ENCODE results near the gene C1GALT1C1.
"Not testable (repeated sequence)": the region's sequence is repeated elsewhere in the genome, so short reads cannot be mapped to it uniquely, and the experiment has no call there.

Gene C1GALT1C1

DNA sequence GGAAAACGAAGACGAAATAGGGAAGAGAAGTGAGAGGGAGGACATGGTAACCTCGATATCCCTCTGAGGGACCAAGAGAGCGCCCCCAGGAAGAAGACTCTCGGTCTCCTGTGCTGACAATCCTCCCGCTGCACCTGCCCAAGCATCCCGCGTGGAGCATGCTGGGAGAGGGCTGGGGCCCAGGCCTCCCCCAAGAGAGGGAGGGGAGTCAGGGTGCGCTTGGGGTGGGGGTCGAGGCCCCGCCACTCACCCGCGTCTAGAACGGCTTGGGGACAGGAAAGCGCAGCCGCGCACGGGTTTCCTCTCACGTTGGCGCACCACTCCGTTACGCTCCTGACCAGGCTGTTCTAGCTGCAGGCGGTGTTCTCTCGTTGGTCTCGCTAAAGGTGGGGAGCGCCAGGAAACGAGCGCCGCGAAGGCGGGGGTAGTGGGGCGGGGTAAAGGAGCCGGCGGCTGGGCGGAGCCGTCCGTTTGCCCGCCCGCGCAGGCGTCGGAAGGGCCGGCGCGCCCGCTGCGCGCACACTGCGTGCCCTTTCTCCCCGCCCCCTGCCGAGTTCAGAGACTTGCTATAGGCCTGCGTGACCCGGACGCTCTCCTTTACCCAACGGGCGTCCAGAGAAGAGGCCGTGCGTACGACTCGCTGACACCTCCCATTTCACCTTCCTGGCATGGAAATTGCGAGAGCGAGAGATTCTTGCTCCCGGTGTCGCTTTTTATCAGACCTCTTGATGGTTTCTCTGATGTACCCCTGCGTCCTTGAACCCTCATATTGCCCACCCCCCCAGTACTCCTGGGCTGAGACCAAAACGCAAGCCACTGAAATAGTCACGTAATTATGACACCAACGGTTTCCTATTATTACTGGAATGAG is at the start of gene C1GALT1C1:
TSS of gene C1GALT1C1 (minus strand) at position 388 of the 871 bp plus-strand sequence. CDS start 2,888 bp downstream, outside the sequence.
- peak; percentile 94 to 98 (median 97) for DNase-seq

DNA sequence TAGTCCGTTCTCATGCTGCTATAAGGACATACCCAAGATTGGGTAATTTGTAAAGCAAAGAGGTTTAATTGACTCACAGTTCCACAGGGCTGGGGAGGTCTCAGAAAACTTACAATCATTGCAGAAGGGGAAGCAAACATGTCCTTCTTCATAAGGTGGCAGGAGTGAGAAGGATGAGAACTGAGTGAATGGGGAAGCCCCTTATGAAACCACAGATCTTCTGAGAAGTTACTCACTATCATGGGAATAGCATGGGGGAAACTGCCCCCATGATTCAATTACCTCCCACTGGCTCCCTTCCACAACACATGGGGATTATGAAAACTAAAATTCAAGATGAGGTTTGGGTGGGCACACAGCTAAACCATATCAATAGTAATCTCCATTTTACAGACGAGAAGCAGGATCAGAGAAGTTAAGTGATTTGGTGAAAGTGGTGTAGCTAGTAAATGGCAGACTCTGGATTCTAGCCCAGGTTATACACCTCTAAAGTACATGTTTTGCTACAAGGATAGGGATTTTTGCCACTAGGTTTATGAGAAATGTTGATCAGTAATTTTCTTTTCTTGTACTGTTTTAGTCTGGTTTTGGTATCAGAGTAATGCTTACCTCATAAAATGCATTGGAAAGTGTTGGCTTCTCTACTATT is 47.3 kb upstream of the C1GALT1C1 start:
- DNase-seq: no peak

- DNase-seq: no peak
Measured at GRCh38 chrX:120672841-120673530, 43.1 kb upstream of the C1GALT1C1 start.

DNA sequence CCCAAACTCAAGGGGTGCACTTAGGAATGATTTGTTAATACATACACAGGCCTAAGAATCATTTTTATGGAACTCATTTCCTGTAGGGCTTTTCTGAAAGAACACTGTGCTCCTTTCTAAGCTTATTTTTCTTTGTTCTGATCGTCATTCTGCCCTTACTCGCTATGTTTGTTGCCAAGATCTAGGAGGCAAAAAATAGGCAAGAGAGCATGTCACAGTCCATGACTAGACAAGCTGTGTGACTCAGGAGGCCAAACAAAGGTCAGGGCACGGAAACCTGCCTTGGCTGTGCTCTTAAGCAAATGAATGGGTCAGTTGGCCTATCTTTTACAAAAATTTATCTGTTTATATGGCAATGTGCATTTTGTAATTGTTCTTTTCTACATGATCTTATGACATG is 42.5 kb upstream of the C1GALT1C1 start:
- DNase-seq: no peak

DNA sequence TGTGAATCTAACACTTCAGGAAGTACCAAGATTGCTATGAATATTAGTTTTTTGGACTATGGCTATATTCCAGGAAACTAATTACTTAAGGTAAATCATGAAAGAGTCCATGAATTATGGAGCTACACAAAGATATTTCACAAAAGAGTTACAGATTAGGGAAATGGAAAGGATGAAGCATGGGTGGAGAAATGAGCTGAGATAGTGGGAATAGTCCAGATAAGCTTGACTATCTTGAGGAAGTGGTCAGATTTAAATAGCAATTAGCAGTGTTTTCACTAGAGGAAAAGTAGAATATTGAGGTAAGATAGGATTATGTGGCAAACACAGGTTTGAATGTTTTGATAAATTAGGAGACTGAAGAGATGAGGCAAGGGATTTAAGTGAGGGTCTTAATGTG is 42.1 kb upstream of the C1GALT1C1 start:
- DNase-seq: no peak

DNA sequence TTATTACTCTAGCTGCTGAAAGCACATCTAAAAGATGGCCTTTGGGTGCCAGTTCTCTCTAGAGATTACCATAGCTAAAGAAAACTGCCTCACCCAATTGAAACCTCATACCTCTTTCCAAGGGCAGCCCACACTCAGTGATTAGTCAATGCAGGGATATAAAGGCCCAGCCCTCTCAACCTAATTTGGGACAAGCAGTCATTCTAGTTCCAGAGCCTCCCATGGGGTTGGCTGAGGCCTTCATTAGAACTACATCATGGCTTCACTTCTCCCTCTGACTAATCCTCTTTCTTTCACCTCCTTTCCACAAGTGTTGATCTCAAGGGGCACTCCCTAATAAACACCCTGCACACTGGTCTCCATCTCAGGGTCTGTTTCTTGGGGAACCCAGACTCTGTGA is 38.5 kb upstream of the C1GALT1C1 start:
- DNase-seq: no peak

DNA sequence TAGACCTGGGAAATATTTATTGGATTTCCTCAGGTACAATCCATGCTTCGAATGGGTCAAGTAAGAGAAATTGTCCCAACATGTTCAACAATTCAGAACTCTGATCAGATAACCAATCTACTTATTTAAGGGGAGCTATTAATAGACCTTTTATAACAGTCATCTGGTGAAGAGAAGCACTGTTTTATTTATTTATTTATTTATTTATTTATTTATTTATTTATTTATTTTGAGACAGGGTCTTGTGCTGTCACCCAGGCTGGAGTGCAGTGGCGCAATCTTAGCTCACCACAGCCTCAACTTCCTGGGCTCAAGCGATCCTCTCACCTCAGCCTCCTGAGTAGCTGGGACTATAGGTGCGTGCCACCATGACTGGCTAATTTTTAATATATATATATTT is 34.7 kb upstream of the C1GALT1C1 start:
- DNase-seq: not testable (repeated sequence)

GRCh38 chrX:120664081-120664480 is 34.2 kb upstream of the C1GALT1C1 start:
- DNase-seq: peak in 1 of 3 experiments; percentile 20

DNA sequence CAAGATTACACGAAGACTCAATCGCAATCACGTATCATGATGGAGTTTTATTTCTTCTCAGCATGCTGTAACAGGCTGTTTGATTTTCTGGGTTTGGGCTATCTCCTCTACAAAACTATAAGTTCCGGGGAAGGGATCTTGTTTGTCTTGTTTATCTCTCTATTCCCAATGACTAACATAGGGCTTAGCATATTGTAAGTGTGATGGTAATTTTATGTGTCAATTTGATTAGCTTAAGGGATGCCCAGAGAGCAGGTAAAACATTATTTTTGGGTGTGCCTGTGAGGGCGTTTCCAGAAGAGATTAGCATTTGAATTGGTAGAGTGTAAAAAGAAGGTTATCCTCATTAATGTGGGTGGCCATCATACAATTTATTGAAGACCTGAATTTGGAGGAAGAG is 32.8 kb upstream of the C1GALT1C1 start:
- DNase-seq: no peak

DNA sequence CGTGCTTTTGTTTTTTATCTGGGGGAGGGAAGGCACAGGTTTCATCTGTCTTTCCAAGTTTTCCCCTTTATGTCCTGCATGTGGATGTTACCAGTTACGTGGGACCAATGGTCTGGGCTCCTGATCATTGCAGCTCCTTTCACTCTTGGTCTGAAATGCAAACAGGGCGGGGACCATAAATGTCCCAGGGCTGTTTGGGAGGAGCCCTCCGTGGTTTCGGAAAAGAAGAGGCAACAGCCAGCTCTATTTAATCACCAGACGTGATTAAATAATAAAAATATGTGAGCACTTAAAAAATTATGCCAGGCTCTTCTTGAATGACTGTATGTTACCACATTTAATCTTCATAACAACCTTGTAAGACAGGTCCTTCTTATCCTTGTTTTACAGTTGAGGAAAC is 30.8 kb upstream of the C1GALT1C1 start:
- no peak for DNase-seq

GRCh38 chrX:120653000-120653399 is 23.1 kb upstream of the C1GALT1C1 start:
- peak in 2 of 3 experiments; percentile 1 to 7 for DNase-seq

- not testable (repeated sequence) for DNase-seq
Measured at GRCh38 chrX:120652256-120652655, 22.4 kb upstream of the C1GALT1C1 start.

- DNase-seq: no peak
Measured at GRCh38 chrX:120647127-120647526, 17.3 kb upstream of the C1GALT1C1 start.

- no peak for DNase-seq
Measured at GRCh38 chrX:120642871-120643270, 13.0 kb upstream of the C1GALT1C1 start.

DNA sequence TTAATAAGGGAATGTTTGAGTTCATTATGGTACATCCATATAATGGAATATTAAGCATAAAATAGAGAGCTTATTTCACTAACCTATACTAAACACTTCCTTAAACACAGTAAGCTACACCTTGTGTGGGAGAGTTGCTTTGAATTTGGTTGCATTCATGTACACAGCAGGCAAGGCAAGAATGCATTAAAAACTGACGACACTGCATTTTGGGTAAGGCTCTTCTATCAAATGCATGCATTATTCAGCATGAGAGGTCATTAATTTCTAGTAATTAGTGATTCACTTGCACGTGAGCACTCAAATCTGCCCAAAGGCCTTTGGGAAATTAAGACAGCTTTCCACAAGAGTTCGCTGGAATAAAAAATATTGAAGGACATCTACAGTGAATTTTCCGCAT is 8.8 kb upstream of the C1GALT1C1 start:
- DNase-seq: no peak

GRCh38 chrX:120625371-120625770 is 4.5 kb downstream of the C1GALT1C1 start:
- DNase-seq: no peak

DNA sequence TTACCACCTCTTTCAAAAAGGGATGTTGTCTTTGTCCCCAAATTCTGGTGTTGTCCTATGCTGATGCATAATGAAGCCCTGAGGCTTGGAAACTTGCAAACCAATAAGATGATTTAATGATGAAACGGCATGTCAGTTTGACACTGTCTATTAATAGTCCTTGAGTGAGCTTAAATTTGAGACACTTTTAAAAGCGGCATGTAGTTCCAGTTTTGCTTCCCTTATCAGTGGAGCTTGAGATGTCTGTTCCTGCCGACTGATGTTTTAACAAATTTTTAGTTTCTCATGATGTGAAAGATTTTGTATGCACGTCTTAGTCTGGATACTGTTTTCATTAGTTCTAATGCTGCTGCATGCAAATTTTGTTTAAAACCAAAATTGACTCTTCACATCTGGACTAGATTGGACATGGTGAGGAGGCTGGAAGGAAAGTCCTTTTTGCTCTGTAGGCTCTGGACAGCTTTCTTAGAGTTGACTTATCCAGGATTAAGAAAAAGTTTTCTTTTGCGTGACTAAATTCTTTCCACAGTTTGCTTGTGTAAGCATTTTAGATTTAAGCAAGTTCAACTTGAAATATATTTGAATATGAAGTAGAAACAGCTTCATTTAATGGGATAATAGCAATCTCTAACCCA is 11.7 kb downstream of the C1GALT1C1 start:
- DNase-seq: no peak

DNA sequence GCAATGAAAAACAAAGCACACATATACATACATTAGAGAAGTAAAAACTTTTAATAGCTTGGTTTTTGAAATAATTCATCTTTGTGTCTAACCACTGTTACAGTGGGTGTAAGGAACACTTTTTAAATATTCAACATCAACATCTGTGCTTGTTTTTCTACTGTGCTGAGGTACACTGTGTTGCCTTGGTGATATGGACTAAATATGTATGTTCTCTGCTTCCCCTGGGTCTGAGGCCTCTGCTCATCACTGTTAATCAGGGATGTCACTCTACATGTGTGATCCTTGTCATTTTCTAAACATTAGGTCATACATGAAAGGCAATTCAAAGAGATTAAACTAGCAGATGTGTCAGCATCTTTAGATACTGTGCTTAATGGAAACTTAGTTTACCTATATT is 15.0 kb downstream of the C1GALT1C1 start:
- no peak for DNase-seq

DNA sequence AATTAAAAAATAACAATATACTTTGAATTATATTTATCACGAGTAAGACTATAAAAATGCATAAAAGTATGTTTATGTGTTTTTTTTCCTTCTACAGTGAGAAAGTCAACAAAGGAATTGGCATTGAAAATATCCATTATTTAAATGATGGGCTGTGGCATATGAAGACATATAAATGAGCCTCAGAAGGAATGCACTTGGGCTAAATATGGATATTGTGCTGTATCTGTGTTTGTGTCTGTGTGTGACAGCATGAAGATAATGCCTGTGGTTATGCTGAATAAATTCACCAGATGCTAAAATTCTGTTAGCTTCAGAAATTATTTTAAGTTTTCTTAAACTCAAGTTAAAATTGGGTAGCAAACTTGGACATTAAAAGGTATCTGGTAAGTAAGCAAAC is 17.8 kb downstream of the C1GALT1C1 start:
- DNase-seq: no peak

DNA sequence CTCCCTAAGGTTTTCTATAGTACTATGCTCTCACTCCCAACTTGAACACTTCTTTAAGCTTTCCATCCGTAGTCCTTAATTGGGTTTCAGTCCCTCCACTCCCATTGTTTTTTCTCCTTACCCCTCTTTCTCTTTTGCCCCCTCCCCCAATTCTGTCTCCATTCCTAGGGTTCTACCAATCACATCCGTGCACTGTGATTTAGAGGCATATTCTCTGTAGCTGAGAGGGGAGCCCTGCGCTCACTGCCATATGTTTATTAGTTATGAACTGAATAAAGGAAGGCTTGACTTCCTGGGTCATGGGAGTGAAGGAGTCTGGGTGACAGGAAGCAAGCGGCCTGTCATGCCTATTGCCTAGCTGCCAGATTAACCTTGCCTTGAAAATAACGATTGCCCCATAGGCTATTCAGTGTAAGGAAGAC is 25.5 kb downstream of the C1GALT1C1 start:
- DNase-seq: peak; percentile 15 to 69 (median 50)

DNA sequence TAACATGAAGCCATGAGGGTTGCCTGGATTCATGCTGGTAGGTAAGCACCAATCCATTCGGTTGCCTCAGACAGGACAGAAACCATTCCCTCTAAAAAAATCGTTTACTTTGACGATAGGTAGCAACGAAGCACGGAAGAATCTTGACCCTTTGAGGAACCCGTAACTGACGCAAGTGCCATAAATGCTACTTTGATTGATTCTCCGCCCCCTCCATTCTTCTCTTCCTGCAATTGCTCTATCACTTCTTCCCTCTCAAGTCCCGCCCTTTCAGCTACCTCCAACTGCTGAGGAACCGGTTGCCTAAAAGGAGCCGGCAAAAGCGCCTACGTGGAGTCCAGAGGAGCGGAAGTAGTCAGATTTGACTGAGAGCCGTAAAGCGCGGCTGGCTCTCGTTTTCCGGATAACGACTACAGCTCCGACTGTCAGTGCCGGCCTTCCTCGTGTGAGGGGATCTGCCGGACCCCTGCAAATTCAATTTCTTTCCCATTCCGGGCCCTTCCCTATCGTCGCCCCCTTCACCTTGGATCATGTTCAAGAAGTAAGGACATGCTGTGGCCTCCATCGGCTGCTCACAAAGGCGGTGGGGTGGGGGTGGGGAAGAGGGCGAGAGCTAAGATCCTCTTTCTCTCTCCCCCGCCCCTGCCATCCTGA is 26.0 kb downstream of the C1GALT1C1 start, which contains the start of gene MCTS1:
TSS of gene MCTS1 (plus strand) at position 395 of the 654 bp plus-strand sequence. CDS start at position 531, 136 bp downstream.
- DNase-seq: peak; percentile 87 to 97 (median 96)

- no peak for DNase-seq
Measured at GRCh38 chrX:120585702-120586101, 44.2 kb downstream of the C1GALT1C1 start.

Measured in NCI-H1417 (cell line).